HL-60/S4 treated with phorbol 12-myristate 13-acetate at 8.2 ng/mL for 4 days and 3 days (cell line): ENCODE measurements around the gene HTRA3.

Source experiments
- in situ Hi-C: fragments of 300-500 bp; cut with MboI; formaldehyde crosslinking; loops from 2 replicates; pipeline ENCODE4 v1.15.0; 2022; ENCODE audit warnings: low sequenced_read_pairs

Gene HTRA3

DNA sequence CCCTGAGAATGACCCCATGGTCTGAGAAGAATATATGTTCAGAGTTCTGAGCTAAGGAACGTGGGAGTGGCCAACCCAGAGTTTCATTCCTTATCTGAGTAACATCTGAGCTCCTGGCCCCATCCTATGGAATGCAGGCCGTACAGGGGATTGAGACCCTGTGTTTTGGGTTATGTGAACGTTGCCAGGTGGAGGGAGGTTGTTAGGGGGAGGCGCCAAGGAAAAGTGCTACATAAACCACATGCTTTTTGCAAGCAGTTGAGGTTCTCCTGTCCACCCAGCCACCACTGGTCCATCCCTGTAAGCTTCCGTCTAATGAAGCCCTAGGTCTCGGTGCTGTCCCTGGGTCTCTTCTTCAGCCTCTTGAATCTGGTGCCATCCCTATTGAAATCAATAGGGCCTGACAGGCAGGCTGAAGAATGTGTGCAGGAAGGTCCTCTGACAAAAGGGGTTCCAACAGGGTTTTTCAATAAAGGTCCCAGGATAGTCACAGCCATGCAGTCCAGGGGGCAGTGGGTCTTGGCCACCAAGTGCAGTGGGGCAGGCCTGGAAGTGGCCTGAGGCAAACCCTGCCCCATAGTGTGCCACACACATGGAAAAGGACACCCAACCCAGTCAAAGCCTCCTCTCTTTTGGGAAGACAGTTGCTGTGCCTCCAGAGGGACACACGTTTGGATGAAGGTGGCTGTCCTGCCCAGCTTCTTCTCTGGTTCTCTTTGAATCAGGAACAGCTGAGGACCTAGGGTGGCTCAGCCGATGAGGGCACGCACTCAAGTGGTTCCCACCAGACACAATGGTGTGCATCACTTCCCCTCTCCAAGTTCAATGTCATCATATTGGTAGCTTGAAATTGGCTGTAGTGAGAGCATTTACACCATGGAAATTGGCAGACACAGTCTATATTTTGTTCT, 53.5 kb downstream of the HTRA3 start:
- in situ Hi-C loops, result no loop called here

DNA sequence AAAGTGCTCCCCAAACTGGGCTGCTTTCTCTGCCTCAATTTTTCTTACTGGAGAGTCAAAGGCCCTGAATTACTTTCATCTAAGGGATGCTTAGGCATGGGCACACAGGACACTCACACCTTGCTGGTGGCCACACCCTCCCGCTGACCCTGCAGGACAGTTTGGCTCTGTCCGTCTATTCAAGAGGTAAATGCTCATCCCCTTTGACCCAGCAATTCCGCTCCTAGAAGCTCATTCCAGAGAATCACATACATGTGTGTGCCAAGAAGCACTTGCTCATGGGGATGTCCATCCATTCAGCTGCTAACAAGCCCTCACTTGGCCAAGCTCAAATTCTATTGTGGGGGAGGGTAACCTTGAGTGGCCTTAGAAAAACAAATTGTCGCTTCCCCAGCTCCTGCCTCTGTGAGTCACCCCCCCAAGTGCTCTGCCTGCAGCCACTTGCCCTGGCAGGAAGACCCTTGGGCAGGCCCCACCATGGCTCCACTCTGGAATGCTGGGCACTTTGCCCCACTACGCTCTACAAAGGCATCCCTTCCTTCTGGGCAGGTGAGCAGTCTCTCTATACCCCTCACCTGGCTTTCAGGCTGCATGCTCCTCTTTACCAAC, 54.5 kb downstream of the HTRA3 start:
- in situ Hi-C loops, result no loop called here

DNA sequence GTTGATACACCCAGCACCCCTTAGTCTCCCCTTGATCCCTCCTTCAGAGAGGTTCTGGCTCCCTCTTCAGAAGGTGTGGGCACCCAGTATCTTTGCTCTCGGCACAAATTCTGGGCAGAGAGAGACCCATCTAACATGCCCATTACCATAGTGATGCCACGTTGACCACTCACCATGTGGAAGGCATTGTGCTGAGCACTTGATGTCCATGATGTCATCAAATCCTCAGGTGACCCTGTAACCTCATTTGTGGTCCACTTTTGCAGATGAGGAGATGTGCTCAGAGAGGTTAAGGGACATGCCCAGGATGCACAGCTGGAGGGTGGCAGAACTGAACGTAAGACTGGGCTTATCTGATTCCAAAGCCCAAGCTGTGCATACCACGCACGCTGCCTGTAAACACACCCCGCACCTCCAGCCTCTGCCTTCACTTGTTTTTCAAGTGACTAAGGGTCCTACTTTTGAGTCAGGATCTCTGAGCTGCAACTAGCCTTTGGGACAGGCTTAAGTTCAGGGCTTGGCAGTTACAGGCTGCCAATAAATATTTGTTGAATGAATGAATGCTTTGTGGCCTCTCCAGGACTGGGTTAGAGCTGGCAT, 55.2 kb downstream of the HTRA3 start:
- in situ Hi-C loops, result no loop called here

DNA sequence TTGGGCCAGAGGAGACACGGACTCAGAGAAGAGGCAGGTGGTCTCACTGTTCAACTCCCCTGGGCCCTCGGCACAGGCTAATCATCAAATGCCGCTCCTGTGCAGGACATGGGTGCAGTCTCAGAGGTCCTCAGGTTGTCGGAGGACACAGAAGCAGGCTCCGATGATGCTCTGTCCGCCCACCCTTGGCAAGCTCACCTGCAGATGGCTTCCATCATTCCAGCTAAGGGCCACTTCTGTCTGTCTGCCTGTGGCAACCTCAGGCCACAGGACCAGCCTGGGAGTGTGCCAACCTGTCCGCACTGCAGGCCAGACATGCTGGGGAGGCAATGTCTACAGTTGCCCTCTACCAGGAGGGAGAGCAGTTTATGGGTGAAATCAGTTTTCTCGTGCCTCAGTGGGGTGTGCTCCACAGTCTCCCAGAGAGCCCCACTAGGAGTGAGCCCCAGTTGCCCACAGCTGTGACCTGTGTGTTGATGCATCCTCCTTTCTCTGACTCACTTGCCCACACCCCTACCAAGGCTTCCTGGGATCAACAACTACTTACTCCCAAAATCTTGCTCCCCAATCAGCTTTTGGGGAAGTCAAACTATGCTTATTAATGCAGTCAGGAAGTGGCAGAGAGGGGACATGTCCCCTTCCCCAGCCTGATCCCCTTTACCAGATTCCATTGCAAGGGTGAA, 55.9 kb downstream of the HTRA3 start:
- in situ Hi-C loops, result no loop called here

DNA sequence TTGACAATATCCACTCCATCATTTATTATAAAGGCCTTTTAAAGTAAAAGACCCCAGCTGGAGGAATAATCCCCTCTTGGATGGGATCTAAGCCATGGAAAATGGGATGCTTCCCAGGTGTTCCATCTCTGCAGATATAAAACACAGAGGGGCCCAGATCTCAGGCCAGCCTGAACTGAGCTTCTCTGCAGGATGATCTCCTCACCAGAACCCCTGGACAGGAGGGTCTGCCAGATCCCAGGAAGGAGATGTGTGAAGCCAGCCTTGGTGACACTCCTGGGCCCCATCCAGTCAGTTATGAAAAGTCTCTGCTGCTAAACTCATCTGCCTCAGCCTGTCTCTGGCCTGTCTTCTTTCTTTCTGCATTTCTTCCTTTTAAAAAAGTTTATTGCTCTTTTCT, 56.7 kb downstream of the HTRA3 start:
- in situ Hi-C loops, result no loop called here

DNA sequence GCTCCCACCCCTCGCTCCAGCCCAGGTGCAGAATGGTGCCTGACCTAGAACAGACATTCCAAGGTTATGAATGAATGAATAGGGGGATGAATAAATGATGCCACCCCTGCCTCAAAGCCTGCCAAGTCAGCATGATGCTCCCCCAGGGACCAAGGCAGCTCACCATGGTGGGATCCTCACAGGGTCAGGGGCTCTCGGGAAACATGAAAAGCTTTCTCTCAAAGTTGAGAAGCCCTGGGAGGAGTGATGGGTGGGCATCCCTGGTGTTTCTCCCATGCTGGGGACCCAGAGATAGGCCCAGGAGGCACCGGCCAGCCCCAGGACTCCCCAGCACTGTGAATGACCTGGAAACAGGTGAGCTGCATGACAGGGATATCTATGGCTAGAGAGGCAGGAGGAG, 58.9 kb downstream of the HTRA3 start:
- in situ Hi-C loops, result no loop called here

DNA sequence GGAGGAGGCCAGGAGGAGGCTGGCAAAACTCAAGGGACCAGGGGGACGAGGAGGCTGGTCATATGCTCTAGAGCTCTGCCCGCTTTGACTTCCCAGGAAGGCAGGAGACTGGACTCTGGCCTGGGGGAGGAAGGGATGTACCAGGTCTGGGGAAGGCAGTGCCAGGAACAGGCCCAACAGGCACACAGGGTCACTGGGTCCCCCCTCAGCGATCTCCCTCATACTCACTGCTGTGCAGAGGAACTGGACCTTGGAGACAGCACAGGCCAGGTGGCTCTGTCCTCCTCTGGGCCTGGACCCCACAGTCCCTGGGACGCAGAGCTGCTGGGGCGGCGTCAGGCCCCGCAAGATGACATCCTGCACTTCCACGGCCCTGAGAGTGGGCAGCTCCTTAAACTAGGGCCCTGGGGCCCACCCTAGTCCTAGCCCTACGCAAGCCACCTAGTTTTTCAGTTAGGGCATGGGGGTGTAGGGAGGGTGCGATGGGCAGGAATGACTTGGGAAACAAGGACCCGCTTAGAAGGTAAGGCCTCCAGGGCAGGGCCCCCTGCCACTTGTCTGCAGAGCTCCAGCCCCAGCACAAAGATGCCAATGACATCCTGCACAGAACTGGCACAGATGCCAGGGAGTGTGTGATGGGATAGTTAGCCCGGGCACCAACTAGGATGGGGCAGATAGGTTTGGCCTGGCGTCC, 59.5 kb downstream of the HTRA3 start:
- in situ Hi-C loops, result no loop called here

DNA sequence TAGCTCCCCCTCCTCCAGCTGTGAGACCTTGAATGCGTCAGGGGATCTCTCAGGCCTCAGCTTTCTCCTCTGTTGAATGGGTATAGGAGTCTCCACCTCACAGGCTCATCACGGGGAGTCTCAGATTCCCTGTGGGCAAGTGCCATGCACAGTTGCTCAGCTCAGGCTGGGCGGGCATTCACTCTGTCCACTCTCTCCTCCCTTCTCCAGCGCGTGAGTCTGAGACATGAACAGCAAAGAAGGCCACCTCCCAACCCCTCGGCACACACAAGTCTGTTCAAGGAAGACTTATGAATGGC, 60.0 kb downstream of the HTRA3 start:
- in situ Hi-C loops, result no loop called here

DNA sequence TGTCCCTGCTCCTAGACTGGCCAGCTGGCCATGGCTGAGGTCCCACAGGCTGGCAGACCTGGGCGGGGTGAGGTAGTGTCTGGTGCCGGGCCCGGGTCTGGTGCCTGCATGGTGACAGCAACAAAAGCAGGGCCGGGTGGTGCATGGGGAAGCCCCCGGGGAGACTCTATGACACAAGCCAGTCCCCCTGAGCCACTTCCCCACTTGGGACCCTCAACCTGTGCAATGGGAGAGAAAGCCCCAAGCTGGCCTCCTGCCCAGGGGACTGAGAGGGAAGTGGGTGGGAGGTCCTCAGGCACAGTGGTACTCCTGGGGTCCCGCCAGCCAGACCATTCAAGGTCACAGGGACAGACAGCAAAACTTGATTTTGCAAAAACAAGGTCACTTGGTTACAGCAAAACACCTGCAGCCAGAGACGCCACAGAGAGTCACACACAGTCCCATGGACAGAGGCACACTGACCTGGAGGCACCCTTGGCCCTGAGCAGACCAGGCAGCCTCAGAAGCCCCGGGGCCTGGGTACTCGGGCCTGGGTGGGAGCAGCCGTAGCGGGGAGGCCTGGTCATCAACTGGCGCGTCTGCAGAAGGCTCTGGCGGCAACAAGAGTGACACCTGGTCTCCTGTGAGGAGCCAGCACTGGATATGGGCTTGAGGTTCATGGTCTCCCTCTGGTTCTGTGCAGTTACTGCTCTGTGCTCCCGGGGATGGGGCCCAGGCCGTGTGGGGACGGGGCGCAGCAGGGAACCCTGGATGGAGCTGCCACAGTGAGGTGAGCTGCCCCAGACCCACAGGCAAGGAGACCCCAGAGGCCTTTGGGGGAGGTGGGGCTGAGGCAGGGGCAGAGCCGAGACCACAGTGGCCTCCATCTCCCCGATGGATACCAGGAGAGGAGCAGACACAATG, 60.6 kb downstream of the HTRA3 start:
- in situ Hi-C loops, result no loop called here

DNA sequence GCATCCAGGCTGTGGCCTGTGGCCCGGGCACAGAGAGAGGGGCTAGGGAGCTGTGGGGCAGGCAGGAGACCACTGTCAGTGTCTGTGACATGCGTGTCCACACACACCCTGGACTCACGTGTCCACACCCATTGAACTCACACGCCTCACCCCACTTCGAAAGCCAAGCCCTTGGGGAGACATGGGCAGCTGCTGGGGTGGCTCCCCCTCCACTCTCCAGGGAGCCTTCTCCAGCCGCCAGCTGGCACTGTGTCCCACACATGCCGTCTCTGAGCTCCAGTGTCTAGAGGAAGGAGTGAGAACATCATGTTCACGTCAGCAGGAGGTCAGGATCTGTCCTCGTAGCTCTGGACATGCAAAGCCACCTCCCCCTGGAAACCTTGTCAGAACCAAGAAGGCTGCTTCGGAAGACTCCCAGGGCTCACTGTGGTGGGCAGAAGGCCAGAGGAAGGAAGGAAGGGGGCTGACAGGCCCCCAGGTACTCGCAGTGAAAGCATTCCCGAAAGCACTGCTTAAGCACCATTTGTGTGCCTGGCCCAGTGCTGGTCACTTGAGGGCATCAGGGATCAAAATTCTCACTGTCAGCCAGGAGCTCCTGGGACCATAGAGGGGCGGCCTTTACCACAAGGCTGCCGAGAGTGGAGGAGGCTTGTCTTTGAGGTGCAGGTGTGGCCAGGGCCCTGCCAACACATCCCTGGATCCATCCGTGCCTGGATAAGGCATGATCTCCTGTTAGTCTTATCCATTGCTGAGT, 61.4 kb downstream of the HTRA3 start:
- in situ Hi-C loops, result no loop called here

DNA sequence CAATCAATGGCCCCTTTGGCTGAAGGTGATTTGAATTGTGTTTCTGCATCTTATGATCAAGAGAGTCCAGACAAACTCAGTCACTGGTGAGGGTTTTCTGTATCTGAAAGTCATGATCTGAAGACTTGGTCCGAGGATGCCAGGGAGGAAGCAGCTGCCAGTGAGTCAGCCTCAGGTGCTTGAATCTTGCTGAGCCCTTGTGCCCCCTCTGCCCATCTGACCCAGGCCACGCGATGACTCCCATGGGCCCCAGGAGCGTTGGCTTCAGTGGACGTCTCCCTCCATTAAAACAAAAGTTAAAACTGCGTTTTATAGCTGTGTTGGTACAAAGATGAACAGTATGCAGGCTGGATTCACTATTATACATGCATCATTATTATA, 62.0 kb downstream of the HTRA3 start:
- in situ Hi-C loops, result no loop called here

DNA sequence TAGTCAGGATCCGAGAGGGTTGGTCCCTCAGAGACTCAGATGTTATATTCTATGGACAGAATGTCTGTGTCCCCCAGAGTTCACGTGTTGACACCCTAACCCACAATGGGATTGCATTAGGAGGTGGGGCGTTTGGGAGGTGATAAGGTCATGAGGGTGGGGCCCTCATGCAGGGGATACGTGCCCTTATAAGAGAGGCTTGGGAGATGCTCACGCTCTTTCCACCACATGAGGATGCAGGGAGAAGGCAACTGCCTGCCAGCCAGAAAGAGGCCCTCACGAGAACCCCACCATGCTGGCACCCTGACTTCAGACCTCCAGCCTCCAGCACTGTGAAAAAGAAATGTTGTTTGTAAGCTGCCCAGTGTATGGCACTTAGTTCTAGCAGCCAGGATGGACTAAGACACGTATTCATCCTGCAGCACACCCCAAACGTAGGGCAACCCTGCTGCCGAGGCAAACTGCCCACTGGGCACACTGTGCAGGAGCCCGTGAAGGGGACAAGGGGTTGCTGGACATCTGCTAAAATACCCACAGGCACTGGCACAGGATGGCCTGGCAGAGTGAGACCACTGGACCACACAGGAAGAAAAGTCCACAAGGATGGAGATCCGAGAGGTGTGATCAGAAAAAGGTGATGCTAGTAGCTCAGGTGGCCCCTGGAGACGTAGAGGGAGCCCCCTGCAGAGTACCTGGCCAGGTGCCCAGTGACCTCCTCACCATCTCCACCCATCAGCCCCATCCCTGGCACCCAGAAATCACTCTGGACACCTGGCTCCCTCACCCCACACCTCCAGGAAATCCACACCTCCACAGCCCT, 62.7 kb downstream of the HTRA3 start:
- in situ Hi-C loops, result no loop called here

DNA sequence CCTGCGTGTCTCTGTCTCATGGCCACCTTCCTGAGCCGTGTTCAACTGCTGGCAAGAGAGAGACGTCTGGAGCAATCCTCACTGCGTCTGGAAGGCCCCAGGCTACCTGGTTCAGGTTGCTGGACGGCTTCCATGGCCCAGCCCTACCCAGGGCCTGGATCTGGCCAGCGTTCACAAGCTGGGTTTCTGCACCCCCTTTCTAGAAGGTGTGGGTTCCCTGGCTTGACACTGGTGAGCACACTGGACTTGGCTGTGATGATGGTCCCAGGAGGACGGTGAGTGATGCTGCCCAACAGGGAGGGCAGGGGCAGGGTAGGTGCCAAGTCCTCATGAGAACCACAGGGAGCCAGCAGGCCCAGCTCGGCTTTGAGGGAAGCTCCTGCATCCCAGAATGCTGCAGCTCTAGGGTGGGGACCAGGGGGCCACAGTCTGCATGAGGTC, 63.4 kb downstream of the HTRA3 start:
- in situ Hi-C loops, result no loop called here

DNA sequence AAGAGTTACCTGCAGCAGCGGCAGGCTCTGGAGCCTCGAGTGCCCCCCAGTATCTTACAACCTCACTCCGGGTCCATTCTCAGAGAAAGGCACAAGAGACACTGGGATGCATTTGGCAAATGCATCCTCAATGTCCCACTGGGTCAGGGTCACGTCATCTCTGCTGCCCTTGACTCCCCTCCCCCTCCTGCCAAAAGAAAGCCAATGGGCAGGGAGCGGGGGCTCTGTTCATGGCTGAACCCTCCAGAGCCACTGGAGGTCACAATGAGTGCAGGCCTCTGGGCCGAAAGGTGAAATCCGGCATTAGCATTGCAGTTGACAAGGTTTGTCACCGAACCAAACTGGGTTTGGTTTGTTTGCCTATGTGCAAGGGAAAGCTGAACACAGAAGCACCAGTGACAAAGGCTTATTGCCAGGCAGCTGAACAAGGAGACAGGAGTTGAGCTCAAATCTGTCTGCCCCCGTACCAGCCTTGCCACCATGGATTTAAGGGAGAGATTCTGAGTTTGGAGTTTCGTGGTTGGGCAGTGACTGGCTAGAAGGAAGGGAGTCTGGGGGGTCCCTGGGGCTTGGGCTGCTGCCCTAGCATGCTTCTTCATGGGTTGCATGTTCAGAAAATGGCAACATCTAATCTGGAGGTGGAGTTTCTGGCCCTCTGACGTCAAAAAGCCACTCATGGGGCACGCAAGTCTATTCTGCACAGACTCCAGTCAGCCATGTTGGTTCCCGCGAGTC, 64.3 kb downstream of the HTRA3 start:
- in situ Hi-C loops, result no loop called here

DNA sequence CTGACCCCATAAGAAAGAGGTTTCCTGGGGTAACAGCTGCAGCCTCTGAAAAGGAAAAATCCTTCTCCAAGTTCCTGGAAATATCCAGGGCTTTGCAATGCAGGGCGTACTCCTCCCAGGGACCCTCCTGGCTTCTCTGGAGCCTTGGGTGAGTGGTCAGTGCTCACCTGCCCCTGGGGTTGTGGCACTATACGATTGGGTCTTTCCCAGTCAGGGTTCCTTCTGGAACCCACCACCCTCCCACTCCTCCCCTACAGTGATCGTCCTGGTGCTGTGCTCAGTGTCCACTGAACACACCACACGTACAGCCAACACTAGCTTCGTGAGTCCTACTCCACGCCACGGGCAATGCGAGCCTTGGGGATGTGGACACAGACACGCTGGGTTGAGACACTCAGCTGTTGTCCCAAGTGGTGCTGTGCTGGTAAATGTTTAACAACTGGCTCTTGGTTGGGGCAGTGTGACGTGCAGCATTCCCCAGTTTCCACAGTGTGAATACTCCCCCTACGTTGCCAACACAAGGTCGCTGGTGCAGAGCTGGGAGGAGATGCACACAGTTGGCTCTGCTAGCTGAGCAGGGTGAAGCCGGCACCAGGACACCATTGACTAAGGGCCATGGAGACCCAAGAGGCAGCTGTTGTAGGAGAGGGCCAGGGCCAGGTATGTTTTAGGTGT, 65.4 kb downstream of the HTRA3 start:
- in situ Hi-C loops, result no loop called here

DNA sequence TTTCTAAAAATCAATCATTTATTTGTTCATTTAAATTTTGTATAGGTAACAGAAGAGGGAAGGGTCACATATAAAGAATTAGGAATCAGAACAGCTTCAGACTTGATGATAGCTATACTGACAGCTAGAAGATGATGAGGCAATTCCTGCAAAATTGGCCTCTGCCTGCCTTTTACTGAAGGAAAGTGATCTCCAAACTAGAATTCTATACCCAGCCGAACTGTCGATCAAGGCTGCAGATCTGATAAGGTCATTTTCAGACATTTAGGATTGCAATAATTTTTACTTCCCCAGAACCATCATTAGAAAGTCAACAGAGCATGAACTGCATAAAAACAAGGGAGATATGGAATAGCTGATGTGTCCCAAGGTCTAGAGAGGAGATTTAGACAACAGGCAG, 66.3 kb downstream of the HTRA3 start:
- in situ Hi-C loops, result no loop called here

DNA sequence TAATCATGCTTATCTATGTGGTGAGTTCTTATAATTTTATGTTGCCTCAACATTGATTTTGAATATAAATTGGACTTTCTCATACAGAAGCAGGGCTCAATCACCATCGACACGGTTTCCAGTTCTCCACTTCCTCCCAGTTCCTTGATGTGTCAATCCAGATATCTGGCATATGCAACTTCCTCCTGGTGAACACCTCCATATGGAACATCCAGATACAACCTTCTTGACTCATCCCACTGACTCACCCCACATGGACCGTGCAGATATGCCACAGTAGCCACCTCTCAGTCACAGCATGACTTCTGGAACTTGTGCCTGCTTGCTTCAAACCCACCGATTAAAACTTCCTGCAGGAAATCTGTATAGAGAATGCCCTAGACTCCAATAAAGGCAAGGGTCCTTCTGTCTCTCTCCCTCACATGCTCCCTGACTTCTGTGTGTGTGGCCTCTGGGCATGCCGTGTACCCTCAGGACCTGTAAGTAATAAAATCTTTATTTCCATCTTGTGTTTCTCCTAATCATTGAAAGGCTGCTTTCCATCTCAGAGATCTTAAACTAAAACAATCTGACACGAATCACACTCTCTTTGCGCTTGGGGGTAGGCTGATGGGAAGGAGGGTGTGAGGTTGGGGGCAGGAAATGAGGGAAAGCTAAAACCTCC, 67.0 kb downstream of the HTRA3 start:
- in situ Hi-C loops, result no loop called here
